ENCODE data around the gene ARHGAP40. TPM values are rescaled to one million over a fixed set of nuclear protein-coding genes. Genes with fewer than 3 reads are reported as not detected.

The ARHGAP40 gene
- total RNA-seq, 3 donors from 2014 or later = not detected

DNA sequence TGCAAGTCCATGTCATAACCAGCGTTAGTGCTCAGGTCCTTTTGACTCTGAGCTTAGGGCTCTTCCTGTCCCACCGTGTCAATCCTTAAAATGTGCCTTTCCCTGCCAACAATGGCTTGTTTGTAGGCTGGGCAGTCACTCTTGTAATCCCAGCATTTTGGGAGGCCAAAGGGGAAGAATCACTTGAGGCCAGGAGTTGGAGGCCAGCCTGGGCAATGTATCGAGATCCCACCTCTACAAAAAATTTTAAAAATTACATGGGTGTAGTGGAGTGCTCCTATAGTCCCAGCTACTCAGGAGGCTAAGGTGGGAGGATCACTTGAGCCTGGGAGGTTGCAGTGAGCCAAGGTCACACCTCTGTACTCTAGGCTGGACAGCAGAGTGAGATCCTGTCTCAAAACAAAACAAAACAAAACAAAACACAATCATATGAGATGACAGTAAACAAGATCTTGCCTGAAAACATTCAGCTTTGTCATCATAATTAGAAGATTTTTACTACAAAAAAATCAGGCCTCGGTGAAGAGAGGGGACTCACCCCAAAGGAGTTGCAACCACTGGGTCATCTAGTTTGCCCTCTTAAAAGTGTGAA is 70.2 kb downstream of the ARHGAP40 start:
- ATAC-seq = no peak
- H3K9me3 ChIP-seq = no peaks in the 10 kb centered on the region
- no peaks in the 10 kb centered on the region for H3K36me3 ChIP-seq (ENCODE audit: low read depth)
- TF ChIP-seq, protein P1, sequence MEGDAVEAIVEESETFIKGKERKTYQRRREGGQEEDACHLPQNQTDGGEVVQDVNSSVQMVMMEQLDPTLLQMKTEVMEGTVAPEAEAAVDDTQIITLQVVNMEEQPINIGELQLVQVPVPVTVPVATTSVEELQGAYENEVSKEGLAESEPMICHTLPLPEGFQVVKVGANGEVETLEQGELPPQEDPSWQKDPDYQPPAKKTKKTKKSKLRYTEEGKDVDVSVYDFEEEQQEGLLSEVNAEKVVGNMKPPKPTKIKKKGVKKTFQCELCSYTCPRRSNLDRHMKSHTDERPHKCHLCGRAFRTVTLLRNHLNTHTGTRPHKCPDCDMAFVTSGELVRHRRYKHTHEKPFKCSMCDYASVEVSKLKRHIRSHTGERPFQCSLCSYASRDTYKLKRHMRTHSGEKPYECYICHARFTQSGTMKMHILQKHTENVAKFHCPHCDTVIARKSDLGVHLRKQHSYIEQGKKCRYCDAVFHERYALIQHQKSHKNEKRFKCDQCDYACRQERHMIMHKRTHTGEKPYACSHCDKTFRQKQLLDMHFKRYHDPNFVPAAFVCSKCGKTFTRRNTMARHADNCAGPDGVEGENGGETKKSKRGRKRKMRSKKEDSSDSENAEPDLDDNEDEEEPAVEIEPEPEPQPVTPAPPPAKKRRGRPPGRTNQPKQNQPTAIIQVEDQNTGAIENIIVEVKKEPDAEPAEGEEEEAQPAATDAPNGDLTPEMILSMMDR (IDR thresholded peaks at IDR 0.05) = no peak
- H3K4me1 ChIP-seq (ENCODE audit: low read depth) = peaks cover 5% of the 10 kb centered on the region
- no peak overlapping the region for H3K4me3 ChIP-seq
- DNase-seq = no peak
- intact Hi-C loops (cut with DNase I, micrococcal nuclease) = no loop called here

DNA sequence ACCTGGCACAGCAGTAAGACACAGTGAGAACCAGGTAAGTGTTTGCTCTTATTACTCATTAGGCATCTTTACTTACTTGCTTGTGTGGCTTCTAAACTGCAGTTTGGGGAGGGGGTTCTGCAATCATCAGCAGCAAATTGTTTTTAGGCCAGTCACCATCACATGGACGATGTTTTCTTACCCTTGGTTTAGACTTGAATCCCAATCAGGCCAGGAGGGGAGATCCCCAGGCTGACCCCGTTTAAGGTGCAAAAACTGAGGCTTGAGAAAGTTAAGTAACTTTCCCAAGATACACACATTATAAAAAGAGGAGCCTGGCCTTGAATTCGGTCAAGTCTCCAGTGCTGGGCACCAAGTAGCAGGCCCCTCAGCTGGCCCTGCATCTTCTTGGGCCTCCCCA is 70.9 kb downstream of the ARHGAP40 start:
- H3K4me1 ChIP-seq (ENCODE audit: low read depth) = peaks cover 5% of the 10 kb centered on the region
- ATAC-seq (no peak), DNase-seq (no peak)
- no peak overlapping the region for H3K4me3 ChIP-seq
- TF ChIP-seq, protein P1 (IDR thresholded peaks at IDR 0.05) = no peak
- intact Hi-C loops (cut with DNase I, micrococcal nuclease) = no loop called here
- no peaks in the 10 kb centered on the region for H3K36me3 ChIP-seq (ENCODE audit: low read depth)
- H3K9me3 ChIP-seq = no peaks in the 10 kb centered on the region

DNA sequence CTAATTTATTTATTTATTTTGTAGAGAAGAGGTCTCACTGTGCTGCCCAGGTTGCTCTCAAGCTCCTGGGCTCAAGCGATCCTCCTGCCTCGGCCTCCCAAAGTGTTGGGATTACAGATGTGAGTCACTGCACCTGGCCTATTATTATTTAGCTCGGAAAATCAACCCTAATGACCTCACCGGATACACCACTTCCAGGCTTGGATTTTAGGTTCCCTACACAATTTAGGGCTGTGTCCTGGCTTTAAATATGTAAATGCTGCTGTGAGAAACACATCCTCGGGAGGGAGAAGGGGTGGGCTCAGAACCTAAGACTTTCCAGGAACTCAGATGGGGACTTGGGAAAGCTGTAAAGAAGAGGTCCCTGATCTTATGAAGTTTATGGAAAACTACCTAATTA is 71.7 kb downstream of the ARHGAP40 start:
- ATAC-seq = no peak
- no peak overlapping the region for H3K4me3 ChIP-seq

DNA sequence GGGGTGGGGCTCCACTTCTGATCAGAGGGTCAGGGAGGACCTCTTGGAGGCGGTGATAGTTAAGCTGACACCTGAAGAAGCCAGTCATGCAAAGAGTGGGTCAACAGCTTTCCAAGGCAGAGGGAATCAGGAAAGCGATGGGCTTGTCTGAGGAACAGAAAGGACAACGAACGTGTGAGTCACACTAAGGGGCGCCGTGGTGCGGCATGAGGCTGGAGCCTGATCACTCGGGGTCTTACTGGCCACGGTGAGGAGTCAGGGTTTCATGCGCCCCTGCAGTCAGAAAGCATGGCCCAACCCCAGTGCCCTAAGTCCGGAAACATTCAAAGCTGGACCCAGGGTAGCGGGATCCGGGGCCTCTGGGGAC is 72.1 kb downstream of the ARHGAP40 start:
- no peak for DNase-seq
- intact Hi-C loops (cut with DNase I, micrococcal nuclease) = no loop called here
- no peaks in the 10 kb centered on the region for H3K9me3 ChIP-seq
- peaks cover 5% of the 10 kb centered on the region for H3K4me1 ChIP-seq (ENCODE audit: low read depth)
- no peak overlapping the region for H3K4me3 ChIP-seq
- no peaks in the 10 kb centered on the region for H3K36me3 ChIP-seq (ENCODE audit: low read depth)
- TF ChIP-seq, protein P1 (IDR thresholded peaks at IDR 0.05) = no peak
- no peak for ATAC-seq

More for the DNA sequence above, 71.7 kb downstream of the ARHGAP40 start:
- Histone ChIP-seq H3K36me3 (ENCODE audit: low read depth) (no peaks in the 10 kb centered on the region), H3K4me1 (ENCODE audit: low read depth) (peaks cover 5% of the 10 kb centered on the region), H3K9me3 (no peaks in the 10 kb centered on the region)
- intact Hi-C loops (cut with DNase I, micrococcal nuclease) = no loop called here
- no peak for DNase-seq
- TF ChIP-seq, protein P1 (IDR thresholded peaks at IDR 0.05) = no peak

DNA sequence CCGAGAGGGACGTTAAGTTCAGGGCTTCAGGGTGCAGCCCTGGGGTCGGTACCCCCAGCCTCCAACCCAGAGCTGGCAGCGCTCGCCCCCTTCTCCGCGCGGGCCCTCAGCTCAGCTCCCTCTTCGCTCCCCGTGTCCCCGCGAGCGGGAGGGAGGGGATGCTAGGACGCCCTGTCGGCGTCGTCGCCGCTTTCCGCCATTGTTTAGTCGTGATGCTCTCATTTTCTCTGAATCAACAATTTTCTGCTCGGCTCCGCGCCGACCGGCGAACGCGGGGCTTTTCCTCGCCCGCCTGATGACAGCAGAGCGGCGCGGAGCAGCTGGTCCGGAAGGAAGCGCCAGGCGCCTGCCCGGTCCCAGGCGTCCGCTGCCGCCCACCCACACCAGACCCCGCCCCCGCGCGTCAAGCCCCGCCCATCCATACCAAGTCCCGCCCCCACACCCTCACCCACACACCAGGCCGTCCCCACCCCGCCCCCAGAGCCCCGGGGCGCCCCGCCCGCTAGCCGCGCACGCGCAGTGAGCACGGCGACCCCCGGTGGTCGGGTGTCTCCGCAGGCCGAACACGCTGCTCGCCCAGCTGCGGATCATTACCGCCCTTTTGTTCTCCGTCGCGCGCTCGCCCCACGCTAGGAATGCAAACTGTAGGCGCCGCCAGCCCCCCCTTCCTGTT is 72.6 kb downstream of the ARHGAP40 start:
- H3K4me1 ChIP-seq (ENCODE audit: low read depth) = peaks cover 5% of the 10 kb centered on the region
- H3K9me3 ChIP-seq = no peaks in the 10 kb centered on the region
- no peak overlapping the region for H3K4me3 ChIP-seq
- no peaks in the 10 kb centered on the region for H3K36me3 ChIP-seq (ENCODE audit: low read depth)
- DNase-seq (peak; percentile 22 to 55 (median 35)), ATAC-seq (peak; percentile 73)
- intact Hi-C loops (cut with DNase I, micrococcal nuclease) = no loop called here
- TF ChIP-seq, protein P1 (IDR thresholded peaks at IDR 0.05) = no peak

Data from mucosa of descending colon (tissue), 3 donors.